SU-DHL-6 (cell line): ENCODE results near the gene KLK4.

Experiments used
- CTCF ChIP-seq: fragments of 200-600 bp; sonication (generic); IDR thresholded peaks from one replicate; pipeline ENCODE4 v1.5.1; 2017; ENCODE audit warnings: antibody characterized with exemption, mild to moderate bottlenecking, low read length, moderate library complexity; ENCODE audit not compliant: insufficient read depth, poor library complexity, severe bottlenecking
- EZH2phosphoT487 ChIP-seq: fragments of 200-600 bp; sonication (generic), shearing (Covaris generic); conservative IDR thresholded peaks from 2 replicates; pipeline ENCODE4 v1.6.1; 2018; ENCODE audit warnings: mild to moderate bottlenecking, antibody characterized with exemption, low read length, moderate library complexity, mixed read lengths

GRCh38 chr19:50878851-50879250 lies 32.3 kb downstream of the KLK4 start:
- no peak for TF ChIP-seq CTCF
- no peak for TF ChIP-seq EZH2phosphoT487
